Lung (tissue), 12 donors: ENCODE measurements around the gene CD47. TPM values are rescaled to one million over a fixed set of nuclear protein-coding genes. Genes with fewer than 3 reads are reported as not detected.

Experiments used
- ATAC-seq: fragments of 200-7000 bp; cut with Tn5 transposase; one replicate; pipeline ENCODE4 v1.9.1; 2020; ENCODE audit warnings: moderate number of reproducible peaks; ENCODE audit not compliant: insufficient read depth, low FRiP score
- DNase-seq, 3 donors: peaks; one replicate each; pipeline ENCODE4 v3.0.0-alpha.2; 2013 to 2017
- H3K27ac ChIP-seq, 2 donors: one replicate each; pipeline ENCODE4 v1.5.1; 2013; ENCODE audit warnings: mild to moderate bottlenecking in 2 of 2, moderate library complexity in 2 of 2, control low read depth in 1 of 2, inconsistent platforms in 1 of 2, low read depth in 1 of 2, low read length in 1 of 2
- H3K27me3 ChIP-seq, 3 donors: one replicate each; pipeline ENCODE4 v1.5.1; 2013; ENCODE audit warnings: low read length in 2 of 3; ENCODE audit not compliant: control insufficient read depth in 3 of 3, insufficient read depth in 3 of 3
- H3K36me3 ChIP-seq, 4 donors: one replicate each; pipeline ENCODE4 v1.5.1; 2013; ENCODE audit warnings: low read length in 4 of 4, mild to moderate bottlenecking in 1 of 4, moderate library complexity in 1 of 4; ENCODE audit not compliant: control insufficient read depth in 4 of 4, insufficient read depth in 4 of 4
- H3K4me1 ChIP-seq, 5 donors: one replicate each; pipeline ENCODE4 v1.5.1; 2013; ENCODE audit warnings: low read length in 5 of 5, mild to moderate bottlenecking in 2 of 5, moderate library complexity in 1 of 5; ENCODE audit not compliant: control insufficient read depth in 5 of 5, insufficient read depth in 5 of 5
- H3K4me3 ChIP-seq: one replicate; pipeline ENCODE4 v1.5.1; 2013; ENCODE audit warnings: mild to moderate bottlenecking, control low read depth, moderate library complexity
- H3K9ac ChIP-seq, 2 donors: one replicate each; pipeline ENCODE4 v1.5.1; 2013; ENCODE audit warnings: low read length in 2 of 2, control low read depth in 1 of 2; ENCODE audit not compliant: insufficient read depth in 1 of 2
- H3K9me3 ChIP-seq, 4 donors: one replicate each; pipeline ENCODE4 v1.5.1; 2013; ENCODE audit warnings: low read length in 3 of 4, mild to moderate bottlenecking in 1 of 4, moderate library complexity in 1 of 4; ENCODE audit not compliant: control insufficient read depth in 4 of 4, insufficient read depth in 3 of 4
- WGBS, 2 donors: extraction: QIAGEN DNeasy Blood & Tissue Kit; methylation state at CpG; one replicate each; pipeline ENCODE4 v1.1.7; 2013; 5-methylcytosine and 5-hydroxymethylcytosine counted together
- polyA plus RNA-seq, 2 donors: library from polyadenylated mRNA; stranded (reverse); fragments of 200-250 nt; gene quantifications; one replicate each; pipeline ENCODE4 v1.2.1, GENCODE V29; 2013
- total RNA-seq, 2 donors: library from RNA; depleted of rRNA in 1 of 2; stranded (reverse); fragments of >200 nt in 1 of 2; gene quantifications; one replicate each; pipeline ENCODE4 v1.2.1, GENCODE V29; 2014 to 2021
- TF ChIP-seq, protein P1 (sequence below): IDR thresholded peaks from 2 replicates; pipeline ENCODE4 v1.5.1; 2012; ENCODE audit warnings: mild to moderate bottlenecking; ENCODE audit errors: control extremely low read depth, extremely low read depth
- donor health status: control.
- donor health status: control.
- donor health status: Bipolar disorder and iron deficiency.
- donor health status: healthy.
- donor health status: DM: yes; HTN: yes; CAD: no.

Gene CD47
- total and polyA plus RNA-seq, 4 donors = 115 to 410 (median 133) TPM

DNA sequence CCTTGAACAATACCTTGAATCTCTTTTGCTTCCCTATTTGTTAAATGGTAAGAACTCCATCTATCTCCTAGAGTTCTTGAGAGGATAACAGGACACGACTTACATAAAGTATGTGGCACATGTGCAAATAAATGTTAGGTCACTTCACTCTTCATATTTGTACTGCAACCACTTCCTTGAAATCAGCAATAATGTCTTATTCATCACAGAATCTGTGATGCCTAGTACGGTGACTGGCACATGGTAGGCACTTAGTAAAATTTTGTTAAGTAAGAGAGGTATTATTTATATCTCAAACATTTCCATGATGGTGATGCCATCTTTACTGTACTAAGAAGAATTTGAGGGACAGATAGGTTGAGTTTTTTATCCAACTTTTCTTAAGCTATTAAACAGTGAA lies 14.3 kb downstream of the CD47 start:
- Histone ChIP-seq H3K36me3 (peaks cover 0 to 4% (median 1%) of the 10 kb centered on the region in 4 donors), H3K4me3 (no peak overlapping the region), H3K4me1 (peaks cover 0 to 6% (median 0%) of the 10 kb centered on the region in 5 donors), H3K9me3 (no peaks in the 10 kb centered on the region), H3K9ac (no peak overlapping the region), H3K27ac (no peak overlapping the region), H3K27me3 (no peaks in the 10 kb centered on the region)
- ATAC-seq (no peak), DNase-seq (no peak)
- 62 to 70% methylated on average over 2 of the region's 2 CpGs for WGBS, 2 donors
- TF ChIP-seq, protein P1, sequence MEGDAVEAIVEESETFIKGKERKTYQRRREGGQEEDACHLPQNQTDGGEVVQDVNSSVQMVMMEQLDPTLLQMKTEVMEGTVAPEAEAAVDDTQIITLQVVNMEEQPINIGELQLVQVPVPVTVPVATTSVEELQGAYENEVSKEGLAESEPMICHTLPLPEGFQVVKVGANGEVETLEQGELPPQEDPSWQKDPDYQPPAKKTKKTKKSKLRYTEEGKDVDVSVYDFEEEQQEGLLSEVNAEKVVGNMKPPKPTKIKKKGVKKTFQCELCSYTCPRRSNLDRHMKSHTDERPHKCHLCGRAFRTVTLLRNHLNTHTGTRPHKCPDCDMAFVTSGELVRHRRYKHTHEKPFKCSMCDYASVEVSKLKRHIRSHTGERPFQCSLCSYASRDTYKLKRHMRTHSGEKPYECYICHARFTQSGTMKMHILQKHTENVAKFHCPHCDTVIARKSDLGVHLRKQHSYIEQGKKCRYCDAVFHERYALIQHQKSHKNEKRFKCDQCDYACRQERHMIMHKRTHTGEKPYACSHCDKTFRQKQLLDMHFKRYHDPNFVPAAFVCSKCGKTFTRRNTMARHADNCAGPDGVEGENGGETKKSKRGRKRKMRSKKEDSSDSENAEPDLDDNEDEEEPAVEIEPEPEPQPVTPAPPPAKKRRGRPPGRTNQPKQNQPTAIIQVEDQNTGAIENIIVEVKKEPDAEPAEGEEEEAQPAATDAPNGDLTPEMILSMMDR = no peak

DNA sequence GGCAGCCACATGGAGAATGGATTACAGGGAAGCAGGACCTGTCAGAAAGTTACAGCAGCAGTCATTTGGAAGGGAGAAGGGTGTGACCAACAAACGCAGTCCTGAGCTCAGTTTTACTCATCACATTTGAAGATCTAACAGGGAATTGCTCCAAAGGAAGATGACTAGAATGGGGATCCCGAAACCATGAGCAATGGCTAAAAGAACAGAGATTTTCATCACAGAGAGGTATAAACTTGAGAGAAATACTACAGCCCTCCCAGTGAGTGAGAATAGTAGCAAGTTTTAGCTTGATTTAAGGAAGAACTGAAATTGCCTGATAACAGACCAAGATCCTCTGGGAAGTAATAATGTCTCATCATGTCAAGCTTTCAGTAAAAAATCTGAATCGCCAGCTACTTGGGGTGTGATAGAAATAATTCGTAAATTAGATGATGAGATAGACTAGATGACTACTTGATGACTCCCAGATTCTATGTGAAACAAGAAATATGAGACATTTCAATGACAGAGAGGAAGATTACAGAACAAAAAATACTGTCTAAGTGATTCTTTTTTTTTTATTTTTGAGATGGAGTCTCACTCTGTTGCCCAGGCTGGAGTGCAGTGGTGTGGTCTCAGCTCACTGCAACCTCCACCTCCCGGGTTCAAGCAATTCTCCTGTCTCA lies 16.9 kb downstream of the CD47 start:
- TF ChIP-seq, protein P1 = no peak
- H3K4me1 ChIP-seq = peaks cover 0 to 4% (median 0%) of the 10 kb centered on the region in 5 donors
- no peak for ATAC-seq
- WGBS, 2 donors = 94 to 97% methylated on average over 5 of the region's 5 CpGs
- no peaks in the 10 kb centered on the region for H3K27me3 ChIP-seq
- no peak for DNase-seq
- peaks cover 0 to 10% (median 5%) of the 10 kb centered on the region in 4 donors for H3K36me3 ChIP-seq
- H3K27ac ChIP-seq = no peak overlapping the region
- no peak overlapping the region for H3K4me3 ChIP-seq
- no peaks in the 10 kb centered on the region for H3K9me3 ChIP-seq
- no peak overlapping the region for H3K9ac ChIP-seq

DNA sequence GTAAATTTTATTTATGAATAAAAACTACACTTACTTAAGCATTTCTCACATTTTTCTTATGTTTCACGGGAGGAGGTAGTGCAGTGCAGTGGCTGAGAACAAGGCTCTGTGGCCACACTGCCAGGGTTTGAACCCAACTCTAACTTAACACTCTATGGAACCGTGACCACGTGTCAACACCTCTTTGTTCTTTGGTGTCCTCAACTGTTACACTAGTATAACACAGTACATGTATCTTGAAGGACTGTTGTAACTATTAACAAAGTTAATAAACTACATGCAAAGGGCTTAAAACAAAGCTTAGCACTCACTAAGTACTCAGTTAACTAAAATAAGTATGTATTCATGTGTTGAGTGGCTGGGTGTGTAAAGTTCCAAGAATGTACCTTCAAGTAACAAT lies 19.5 kb downstream of the CD47 start:
- Histone ChIP-seq H3K27me3 (no peaks in the 10 kb centered on the region), H3K4me3 (no peak overlapping the region), H3K9me3 (no peaks in the 10 kb centered on the region), H3K36me3 (peaks cover 1 to 20% (median 12%) of the 10 kb centered on the region in 4 donors), H3K4me1 (peaks cover 0 to 7% (median 0%) of the 10 kb centered on the region in 5 donors), H3K27ac (no peak overlapping the region), H3K9ac (no peak overlapping the region)
- WGBS, 2 donors = 76 to 88% methylated on average over 3 of the region's 3 CpGs
- ATAC-seq (peak; percentile 48), DNase-seq (no peak)
- TF ChIP-seq, protein P1 = no peak
